Measurements from ENCODE around the gene L3MBTL4. TPM values are rescaled to one million over a fixed set of nuclear protein-coding genes. Genes with fewer than 3 reads are reported as not detected.

Gene L3MBTL4
- total and polyA plus RNA-seq, 4 donors, result 3.9 to 11.5 (median 6.5) TPM

- Histone ChIP-seq H3K27me3 (ENCODE audit: control insufficient read depth, insufficient read depth, low read length) (no peaks in the 10 kb centered on the region), H3K9me3 (ENCODE audit: control insufficient read depth, insufficient read depth, low read length) (peaks cover under 1% of the 10 kb centered on the region), H3K36me3 (ENCODE audit: control insufficient read depth, insufficient read depth, low read length) (no peaks in the 10 kb centered on the region), H3K4me1 (ENCODE audit: control insufficient read depth, insufficient read depth, low read length) (no peaks in the 10 kb centered on the region), H3K4me3 (ENCODE audit: low read depth, low read length) (no peak overlapping the region), H3K27ac (ENCODE audit: low read depth, low read length) (no peak overlapping the region)
- WGBS (ENCODE audit: insufficient coverage), result no CpG with 5 or more reads among the region's 2 CpGs
- no peak for DNase-seq (ENCODE audit: low read depth in 4 of 6, low spot score in 6 of 6)
Observed at GRCh38 chr18:6031002-6031401, 383.7 kb downstream of the L3MBTL4 start.

GRCh38 chr18:6024745-6025248 lies 389.9 kb downstream of the L3MBTL4 start:
- H3K4me3 ChIP-seq (ENCODE audit: low read depth, low read length), result no peak overlapping the region
- peak in 1 of 6 donors; percentile 28 for DNase-seq (ENCODE audit: low read depth in 4 of 6, low spot score in 6 of 6)
- no peaks in the 10 kb centered on the region for H3K4me1 ChIP-seq (ENCODE audit: control insufficient read depth, insufficient read depth, low read length)
- H3K27ac ChIP-seq (ENCODE audit: low read depth, low read length), result no peak overlapping the region
- no peaks in the 10 kb centered on the region for H3K9me3 ChIP-seq (ENCODE audit: control insufficient read depth, insufficient read depth, low read length)
- no peaks in the 10 kb centered on the region for H3K36me3 ChIP-seq (ENCODE audit: control insufficient read depth, insufficient read depth, low read length)
- WGBS (ENCODE audit: insufficient coverage), result no CpG with 5 or more reads among the region's 2 CpGs
- H3K27me3 ChIP-seq (ENCODE audit: control insufficient read depth, insufficient read depth, low read length), result no peaks in the 10 kb centered on the region

DNA sequence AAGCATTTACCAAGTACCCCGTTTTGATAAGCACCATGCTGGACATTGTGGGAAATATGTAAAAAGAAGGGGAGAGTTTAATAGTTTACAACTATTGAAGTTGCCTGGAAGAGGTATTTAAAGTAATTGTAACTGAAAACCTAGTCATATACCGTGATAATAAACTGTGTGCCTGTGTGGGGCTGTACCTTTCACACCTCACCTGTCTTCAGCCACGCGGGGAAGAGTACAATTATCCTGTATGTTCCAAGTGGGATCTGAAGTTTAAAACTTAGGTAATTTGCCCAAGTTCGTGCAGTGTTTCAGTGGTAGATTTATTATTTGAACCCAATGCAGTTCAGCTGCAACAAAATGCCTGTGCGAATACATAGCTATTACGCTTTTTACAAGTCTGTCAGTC lies 391.2 kb downstream of the L3MBTL4 start:
- DNase-seq (ENCODE audit: low read depth in 4 of 6, low spot score in 6 of 6), result no peak
- Histone ChIP-seq H3K9me3 (ENCODE audit: control insufficient read depth, insufficient read depth, low read length) (no peaks in the 10 kb centered on the region), H3K4me1 (ENCODE audit: control insufficient read depth, insufficient read depth, low read length) (no peaks in the 10 kb centered on the region), H3K36me3 (ENCODE audit: control insufficient read depth, insufficient read depth, low read length) (no peaks in the 10 kb centered on the region), H3K27ac (ENCODE audit: low read depth, low read length) (no peak overlapping the region), H3K27me3 (ENCODE audit: control insufficient read depth, insufficient read depth, low read length) (no peaks in the 10 kb centered on the region), H3K4me3 (ENCODE audit: low read depth, low read length) (no peak overlapping the region)
- WGBS (ENCODE audit: insufficient coverage), result 82% methylated on average over 4 of the region's 7 CpGs

GRCh38 chr18:6022845-6023244 lies 391.9 kb downstream of the L3MBTL4 start:
- DNase-seq (ENCODE audit: low read depth in 4 of 6, low spot score in 6 of 6), result no peak
- H3K36me3 ChIP-seq (ENCODE audit: control insufficient read depth, insufficient read depth, low read length), result no peaks in the 10 kb centered on the region
- no peaks in the 10 kb centered on the region for H3K27me3 ChIP-seq (ENCODE audit: control insufficient read depth, insufficient read depth, low read length)
- H3K4me3 ChIP-seq (ENCODE audit: low read depth, low read length), result no peak overlapping the region
- no peaks in the 10 kb centered on the region for H3K9me3 ChIP-seq (ENCODE audit: control insufficient read depth, insufficient read depth, low read length)
- no peak overlapping the region for H3K27ac ChIP-seq (ENCODE audit: low read depth, low read length)
- no peaks in the 10 kb centered on the region for H3K4me1 ChIP-seq (ENCODE audit: control insufficient read depth, insufficient read depth, low read length)
- WGBS (ENCODE audit: insufficient coverage), result 43% methylated on average over 3 of the region's 5 CpGs

DNA sequence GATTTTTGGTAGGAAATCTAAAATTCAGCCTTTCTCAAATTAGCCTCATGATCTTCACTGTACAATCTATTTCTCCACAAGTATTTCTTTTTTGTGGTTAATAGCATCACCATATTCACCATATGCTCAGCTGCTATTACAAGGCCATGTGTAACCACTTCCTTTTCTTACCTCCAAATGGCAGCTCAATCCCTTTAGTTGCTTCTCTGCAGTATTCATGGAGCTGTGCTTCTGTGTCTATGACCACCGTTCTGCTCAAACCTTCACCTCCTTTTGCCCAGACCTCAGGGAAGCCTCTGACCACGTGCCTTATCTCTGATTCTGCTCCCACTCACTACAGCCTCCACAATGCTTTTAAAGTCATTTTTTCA lies 392.7 kb downstream of the L3MBTL4 start:
- Histone ChIP-seq H3K27ac (ENCODE audit: low read depth, low read length) (no peak overlapping the region), H3K27me3 (ENCODE audit: control insufficient read depth, insufficient read depth, low read length) (no peaks in the 10 kb centered on the region), H3K36me3 (ENCODE audit: control insufficient read depth, insufficient read depth, low read length) (no peaks in the 10 kb centered on the region), H3K4me3 (ENCODE audit: low read depth, low read length) (no peak overlapping the region), H3K9me3 (ENCODE audit: control insufficient read depth, insufficient read depth, low read length) (no peaks in the 10 kb centered on the region), H3K4me1 (ENCODE audit: control insufficient read depth, insufficient read depth, low read length) (no peaks in the 10 kb centered on the region)
- DNase-seq (ENCODE audit: low read depth in 4 of 6, low spot score in 6 of 6), result no peak
- 79% methylated on average over 2 of the region's 2 CpGs for WGBS (ENCODE audit: insufficient coverage)

GRCh38 chr18:6021306-6022073 lies 393.2 kb downstream of the L3MBTL4 start:
- Histone ChIP-seq H3K36me3 (ENCODE audit: control insufficient read depth, insufficient read depth, low read length) (no peaks in the 10 kb centered on the region), H3K9me3 (ENCODE audit: control insufficient read depth, insufficient read depth, low read length) (no peaks in the 10 kb centered on the region), H3K27me3 (ENCODE audit: control insufficient read depth, insufficient read depth, low read length) (no peaks in the 10 kb centered on the region), H3K4me1 (ENCODE audit: control insufficient read depth, insufficient read depth, low read length) (no peaks in the 10 kb centered on the region), H3K4me3 (ENCODE audit: low read depth, low read length) (no peak overlapping the region), H3K27ac (ENCODE audit: low read depth, low read length) (no peak overlapping the region)
- 92% methylated on average over 7 of the region's 12 CpGs for WGBS (ENCODE audit: insufficient coverage)
- no peak for DNase-seq (ENCODE audit: low read depth in 4 of 6, low spot score in 6 of 6)

DNA sequence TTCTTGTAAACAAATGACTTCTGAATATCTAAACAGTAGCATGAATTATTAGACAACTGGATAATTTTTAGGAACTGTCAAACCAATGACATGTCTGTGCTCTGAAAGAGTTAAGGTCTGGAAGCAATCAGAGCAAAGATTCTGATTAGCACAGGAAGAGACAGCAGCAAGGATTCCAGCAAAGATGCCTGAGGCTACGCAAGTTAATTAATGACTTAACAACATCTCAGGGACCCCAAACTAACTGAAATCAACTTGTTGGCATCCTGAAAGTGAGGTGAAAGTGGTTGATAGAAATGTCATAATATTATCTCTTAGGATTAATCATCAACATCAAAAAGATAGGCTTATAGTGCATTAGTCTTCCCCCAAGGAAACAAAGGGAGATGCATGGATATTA lies 396.0 kb downstream of the L3MBTL4 start:
- Histone ChIP-seq H3K27me3 (ENCODE audit: control insufficient read depth, insufficient read depth, low read length) (no peaks in the 10 kb centered on the region), H3K9me3 (ENCODE audit: control insufficient read depth, insufficient read depth, low read length) (no peaks in the 10 kb centered on the region), H3K4me1 (ENCODE audit: control insufficient read depth, insufficient read depth, low read length) (no peaks in the 10 kb centered on the region), H3K27ac (ENCODE audit: low read depth, low read length) (no peak overlapping the region), H3K4me3 (ENCODE audit: low read depth, low read length) (no peak overlapping the region), H3K36me3 (ENCODE audit: control insufficient read depth, insufficient read depth, low read length) (no peaks in the 10 kb centered on the region)
- peak in 1 of 6 donors; percentile 55 for DNase-seq (ENCODE audit: low read depth in 4 of 6, low spot score in 6 of 6)
- WGBS (ENCODE audit: insufficient coverage), result no CpG with 5 or more reads among the region's 1 CpG

GRCh38 chr18:6017171-6017570 lies 397.5 kb downstream of the L3MBTL4 start:
- H3K4me3 ChIP-seq (ENCODE audit: low read depth, low read length), result no peak overlapping the region
- 80% methylated on average over 1 of the region's 5 CpGs for WGBS (ENCODE audit: insufficient coverage)
- DNase-seq (ENCODE audit: low read depth in 4 of 6, low spot score in 6 of 6), result no peak

GRCh38 chr18:6015364-6015763 lies 399.3 kb downstream of the L3MBTL4 start:
- no peaks in the 10 kb centered on the region for H3K36me3 ChIP-seq (ENCODE audit: control insufficient read depth, insufficient read depth, low read length)
- 87% methylated on average over 3 of the region's 5 CpGs for WGBS (ENCODE audit: insufficient coverage)

More at GRCh38 chr18:6017171-6017570, 397.5 kb downstream of the L3MBTL4 start:
- no peaks in the 10 kb centered on the region for H3K36me3 ChIP-seq (ENCODE audit: control insufficient read depth, insufficient read depth, low read length)
- no peaks in the 10 kb centered on the region for H3K9me3 ChIP-seq (ENCODE audit: control insufficient read depth, insufficient read depth, low read length)
- no peaks in the 10 kb centered on the region for H3K27me3 ChIP-seq (ENCODE audit: control insufficient read depth, insufficient read depth, low read length)
- no peak overlapping the region for H3K27ac ChIP-seq (ENCODE audit: low read depth, low read length)
- peaks cover 11% of the 10 kb centered on the region for H3K4me1 ChIP-seq (ENCODE audit: control insufficient read depth, insufficient read depth, low read length)

GRCh38 chr18:6013171-6013810 lies 401.4 kb downstream of the L3MBTL4 start:
- Histone ChIP-seq H3K4me1 (ENCODE audit: control insufficient read depth, insufficient read depth, low read length) (peaks cover 11% of the 10 kb centered on the region), H3K9me3 (ENCODE audit: control insufficient read depth, insufficient read depth, low read length) (no peaks in the 10 kb centered on the region), H3K27ac (ENCODE audit: low read depth, low read length) (no peak overlapping the region), H3K27me3 (ENCODE audit: control insufficient read depth, insufficient read depth, low read length) (no peaks in the 10 kb centered on the region), H3K36me3 (ENCODE audit: control insufficient read depth, insufficient read depth, low read length) (no peaks in the 10 kb centered on the region), H3K4me3 (ENCODE audit: low read depth, low read length) (no peak overlapping the region)
- peak in 1 of 6 donors; percentile 68 for DNase-seq (ENCODE audit: low read depth in 4 of 6, low spot score in 6 of 6)
- WGBS (ENCODE audit: insufficient coverage), result 79% methylated on average over 9 of the region's 11 CpGs

More at GRCh38 chr18:6015364-6015763, 399.3 kb downstream of the L3MBTL4 start:
- no peak overlapping the region for H3K27ac ChIP-seq (ENCODE audit: low read depth, low read length)
- no peak overlapping the region for H3K4me3 ChIP-seq (ENCODE audit: low read depth, low read length)
- H3K4me1 ChIP-seq (ENCODE audit: control insufficient read depth, insufficient read depth, low read length), result peaks cover 11% of the 10 kb centered on the region
- no peaks in the 10 kb centered on the region for H3K27me3 ChIP-seq (ENCODE audit: control insufficient read depth, insufficient read depth, low read length)
- no peaks in the 10 kb centered on the region for H3K9me3 ChIP-seq (ENCODE audit: control insufficient read depth, insufficient read depth, low read length)
- no peak for DNase-seq (ENCODE audit: low read depth in 4 of 6, low spot score in 6 of 6)

Measured in spinal cord (tissue), 10 donors.